GM12878 (cell line): ENCODE data around the gene GSTA4.

Experiments used
- CTCF ChIP-seq, 3 experiments: IDR thresholded peaks in 2 of 3; conservative IDR thresholded peaks in 1 of 3; 2 replicates each; pipeline ENCODE4 v1.5.1; 2011; ENCODE audit warnings: low read depth in 3 of 3, low read length in 3 of 3, mild to moderate bottlenecking in 3 of 3, control low read depth in 2 of 3, moderate library complexity in 2 of 3, inconsistent platforms in 1 of 3, mixed read lengths in 1 of 3; ENCODE audit not compliant: control insufficient read depth in 2 of 3, insufficient read depth in 1 of 3; ENCODE audit errors: extremely low read depth in 1 of 3
- ELK1 ChIP-seq: IDR thresholded peaks from 2 replicates; pipeline ENCODE4 v1.6.1; 2012; ENCODE audit warnings: low read depth, low read length, improper control_type of control experiment
- EP300 ChIP-seq, 2 experiments: fragments of 150-350 bp in 1 of 2; IDR thresholded peaks; 2 replicates each; pipeline ENCODE4 v1.6.1; 2011 to 2012; ENCODE audit warnings: low read depth in 2 of 2, low read length in 2 of 2, borderline replicate concordance in 1 of 2, improper control_type of control experiment in 1 of 2, inconsistent platforms in 1 of 2; ENCODE audit not compliant: control insufficient read depth in 1 of 2
- ZNF24 ChIP-seq: fragments of 450-650 bp; IDR thresholded peaks from 2 replicates; pipeline ENCODE4 v1.6.1; 2017; ENCODE audit warnings: antibody characterized with exemption, mild to moderate bottlenecking

- TF ChIP-seq ELK1 (no peak), EP300 (IDR thresholded peaks at IDR 0.05; ENCODE audit: borderline replicate concordance in 1 of 2, control insufficient read depth in 1 of 2, low read depth in 2 of 2, low read length in 2 of 2) (no peak), ZNF24 (no peak), CTCF (IDR thresholded peaks at IDR 0.05 in 2 of 3, conservative IDR thresholded peaks at IDR 0.05 in 1 of 3; ENCODE audit: control insufficient read depth in 2 of 3, extremely low read depth in 1 of 3, insufficient read depth in 1 of 3, low read depth in 3 of 3, low read length in 3 of 3) (no peak)
Measured at GRCh38 chr6:53033764-53034163, 38.7 kb upstream of the GSTA4 start.
